Esophagus (tissue), 2 donors: ENCODE data around the gene DCDC2C. TPM values are rescaled to one million over a fixed set of nuclear protein-coding genes. Genes with fewer than 3 reads are reported as not detected.

Experiments
- H3K27ac ChIP-seq, 2 donors: one replicate each; pipeline ENCODE4 v1.5.1; 2013; ENCODE audit warnings: low read depth in 2 of 2, mild to moderate bottlenecking in 2 of 2, inconsistent platforms in 1 of 2, low read length in 1 of 2, moderate library complexity in 1 of 2
- H3K27me3 ChIP-seq, 2 donors: one replicate each; pipeline ENCODE4 v1.6.1; 2013; ENCODE audit warnings: low read length in 2 of 2, control low read depth in 1 of 2, mild to moderate bottlenecking in 1 of 2; ENCODE audit not compliant: insufficient read depth in 2 of 2, control insufficient read depth in 1 of 2
- H3K36me3 ChIP-seq, 2 donors: one replicate each; pipeline ENCODE4 v1.6.1; 2013; ENCODE audit warnings: low read length in 1 of 2; ENCODE audit not compliant: control insufficient read depth in 2 of 2, insufficient read depth in 2 of 2
- H3K4me1 ChIP-seq, 2 donors: one replicate each; pipeline ENCODE4 v1.6.1; 2013; ENCODE audit warnings: low read length in 1 of 2; ENCODE audit not compliant: control insufficient read depth in 2 of 2, insufficient read depth in 2 of 2
- H3K4me3 ChIP-seq, 2 donors: one replicate each; pipeline ENCODE4 v1.5.1; 2013; ENCODE audit warnings: low read length in 2 of 2, mild to moderate bottlenecking in 2 of 2, low read depth in 1 of 2, moderate library complexity in 1 of 2
- H3K9me3 ChIP-seq, 2 donors: one replicate each; pipeline ENCODE4 v1.6.1; 2013; ENCODE audit warnings: mild to moderate bottlenecking in 2 of 2, low read depth in 1 of 2, low read length in 1 of 2, moderate library complexity in 1 of 2; ENCODE audit not compliant: control insufficient read depth in 2 of 2, insufficient read depth in 1 of 2
- WGBS, 2 donors: extraction: QIAGEN DNeasy Blood & Tissue Kit; methylation state at CpG; one replicate each; pipeline ENCODE4 v1.1.7; 2013; 5-methylcytosine and 5-hydroxymethylcytosine counted together
- polyA plus RNA-seq, 2 donors: library from polyadenylated mRNA; stranded (reverse); fragments of 200-250 nt; gene quantifications; one replicate each; pipeline ENCODE4 v1.2.3, GENCODE V29; 2013
- donor health status: healthy with polysubstance abuse.
- donor health status: Bipolar disorder and iron deficiency.

Gene DCDC2C
- polyA plus RNA-seq, 2 donors = 0.04 TPM; not detected in 1

- no peaks in the 10 kb centered on the region for H3K36me3 ChIP-seq
- H3K4me1 ChIP-seq = no peaks in the 10 kb centered on the region
- no peaks in the 10 kb centered on the region for H3K27me3 ChIP-seq
- no peaks in the 10 kb centered on the region for H3K9me3 ChIP-seq
- WGBS, 2 donors = 93% methylated on average over 3 of the region's 3 CpGs
- no peak overlapping the region for H3K4me3 ChIP-seq
- H3K27ac ChIP-seq = no peak overlapping the region
Observed at GRCh38 chr2:3661149-3661660, 42.2 kb upstream of the DCDC2C start.

- H3K27me3 ChIP-seq = no peaks in the 10 kb centered on the region
Observed at GRCh38 chr2:3662239-3662638, 41.1 kb upstream of the DCDC2C start.

GRCh38 chr2:3664118-3664517, 39.3 kb upstream of the DCDC2C start:
- no peaks in the 10 kb centered on the region for H3K27me3 ChIP-seq
- H3K27ac ChIP-seq = no peak overlapping the region
- 59 to 68% methylated on average over 3 of the region's 3 CpGs for WGBS, 2 donors
- no peaks in the 10 kb centered on the region for H3K36me3 ChIP-seq
- H3K4me3 ChIP-seq = no peak overlapping the region
- H3K9me3 ChIP-seq = no peaks in the 10 kb centered on the region
- H3K4me1 ChIP-seq = no peaks in the 10 kb centered on the region

More at GRCh38 chr2:3662239-3662638, 41.1 kb upstream of the DCDC2C start:
- no peak overlapping the region for H3K4me3 ChIP-seq
- no peaks in the 10 kb centered on the region for H3K36me3 ChIP-seq
- H3K27ac ChIP-seq = no peak overlapping the region
- no peaks in the 10 kb centered on the region for H3K9me3 ChIP-seq
- H3K4me1 ChIP-seq = no peaks in the 10 kb centered on the region
- WGBS, 2 donors = 75 to 82% methylated on average over 6 of the region's 6 CpGs

GRCh38 chr2:3664925-3665324, 38.5 kb upstream of the DCDC2C start:
- Histone ChIP-seq H3K36me3 (no peaks in the 10 kb centered on the region), H3K27ac (no peak overlapping the region), H3K9me3 (no peaks in the 10 kb centered on the region), H3K4me3 (no peak overlapping the region), H3K4me1 (no peaks in the 10 kb centered on the region), H3K27me3 (no peaks in the 10 kb centered on the region)
- 44 to 53% methylated on average over 8 of the region's 8 CpGs for WGBS, 2 donors

- Histone ChIP-seq H3K27ac (no peak overlapping the region), H3K4me1 (no peaks in the 10 kb centered on the region)
- 82 to 88% methylated on average over 16 of the region's 16 CpGs for WGBS, 2 donors
Observed at GRCh38 chr2:3665886-3666612, 37.3 kb upstream of the DCDC2C start.

GRCh38 chr2:3666613-3666975, 36.8 kb upstream of the DCDC2C start:
- Histone ChIP-seq H3K9me3 (no peaks in the 10 kb centered on the region), H3K27me3 (no peaks in the 10 kb centered on the region), H3K4me1 (no peaks in the 10 kb centered on the region), H3K36me3 (no peaks in the 10 kb centered on the region), H3K4me3 (no peak overlapping the region), H3K27ac (no peak overlapping the region)
- 91 to 94% methylated on average over 18 of the region's 18 CpGs for WGBS, 2 donors

More at GRCh38 chr2:3665886-3666612, 37.3 kb upstream of the DCDC2C start:
- no peaks in the 10 kb centered on the region for H3K27me3 ChIP-seq
- no peaks in the 10 kb centered on the region for H3K36me3 ChIP-seq
- no peak overlapping the region for H3K4me3 ChIP-seq
- H3K9me3 ChIP-seq = no peaks in the 10 kb centered on the region

DNA sequence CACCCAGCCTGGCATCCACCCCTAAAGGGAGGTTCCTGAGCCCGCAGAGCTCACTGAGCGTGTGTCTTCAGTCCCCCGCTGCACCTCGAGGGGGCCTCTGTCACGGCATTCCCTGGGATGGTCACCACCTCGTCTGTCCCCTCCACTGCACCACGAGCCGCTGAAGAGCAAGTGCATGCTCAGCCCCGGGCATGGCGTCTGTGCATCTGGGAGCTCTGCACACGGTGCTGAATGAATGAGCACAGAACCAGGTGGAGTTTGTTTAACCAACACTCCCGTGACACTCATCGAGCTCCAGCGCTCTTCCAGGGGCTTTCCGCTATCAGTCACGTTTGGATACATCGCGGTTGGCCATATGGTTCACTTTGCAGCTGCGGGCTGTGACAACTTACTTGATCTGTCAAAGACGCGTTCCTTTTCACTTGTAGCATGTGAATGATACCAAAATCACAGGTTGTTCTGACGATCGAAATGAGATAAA, 36.2 kb upstream of the DCDC2C start:
- WGBS, 2 donors = 49 to 55% methylated on average over 23 of the region's 23 CpGs
- no peak overlapping the region for H3K4me3 ChIP-seq

GRCh38 chr2:3669656-3670055, 33.7 kb upstream of the DCDC2C start:
- Histone ChIP-seq H3K27ac (no peak overlapping the region), H3K4me1 (no peaks in the 10 kb centered on the region), H3K27me3 (no peaks in the 10 kb centered on the region), H3K9me3 (no peaks in the 10 kb centered on the region), H3K4me3 (no peak overlapping the region), H3K36me3 (no peaks in the 10 kb centered on the region)
- 84 to 85% methylated on average over 8 of the region's 8 CpGs for WGBS, 2 donors

More for the DNA sequence above, 36.2 kb upstream of the DCDC2C start:
- H3K36me3 ChIP-seq = no peaks in the 10 kb centered on the region
- no peak overlapping the region for H3K27ac ChIP-seq
- no peaks in the 10 kb centered on the region for H3K4me1 ChIP-seq
- H3K9me3 ChIP-seq = no peaks in the 10 kb centered on the region
- H3K27me3 ChIP-seq = no peaks in the 10 kb centered on the region

GRCh38 chr2:3670376-3670775, 33.0 kb upstream of the DCDC2C start:
- Histone ChIP-seq H3K27me3 (no peaks in the 10 kb centered on the region), H3K27ac (no peak overlapping the region), H3K36me3 (no peaks in the 10 kb centered on the region), H3K9me3 (no peaks in the 10 kb centered on the region), H3K4me3 (no peak overlapping the region), H3K4me1 (no peaks in the 10 kb centered on the region)
- WGBS, 2 donors = 89 to 90% methylated on average over 15 of the region's 15 CpGs

- Histone ChIP-seq H3K4me1 (no peaks in the 10 kb centered on the region), H3K4me3 (no peak overlapping the region), H3K9me3 (no peaks in the 10 kb centered on the region), H3K27ac (no peak overlapping the region), H3K36me3 (no peaks in the 10 kb centered on the region), H3K27me3 (no peaks in the 10 kb centered on the region)
- 80 to 85% methylated on average over 11 of the region's 11 CpGs for WGBS, 2 donors
Observed at GRCh38 chr2:3670941-3671340, 32.4 kb upstream of the DCDC2C start.
